GM23338 (cell line): ENCODE measurements around the gene ZFP42. TPM values are rescaled to one million over a fixed set of nuclear protein-coding genes. Genes with fewer than 3 reads are reported as not detected.
A peak's percentile ranks its signal among the peaks of the same experiment; 100 is the strongest.

Experiments
- ATAC-seq: fragments of 200-7000 bp; cut with Tn5 transposase; 3 replicates; pipeline ENCODE4 v1.9.1; 2020
- DNase-seq: peaks from one replicate; pipeline ENCODE4 v3.0.0-alpha.2; 2015; ENCODE audit warnings: low spot score
- H2AFZ ChIP-seq: fragments of 200-600 bp; sonication (generic); 2 replicates; pipeline ENCODE4 v1.8.0; 2016; ENCODE audit warnings: antibody characterized with exemption, mild to moderate bottlenecking, moderate library complexity
- H3F3A ChIP-seq: fragments of 200-600 bp; sonication (generic); replicated peaks from 2 replicates; pipeline ENCODE4 v1.8.0; 2017; ENCODE audit warnings: antibody characterized with exemption, mixed run types, low read depth
- H3K27ac ChIP-seq: fragments of 200-600 bp; sonication (generic); 2 replicates; pipeline ENCODE4 v1.6.1; 2016; ENCODE audit warnings: low read depth
- H3K27me3 ChIP-seq: fragments of 200-600 bp; sonication (generic); 2 replicates; pipeline ENCODE4 v1.8.0; 2016; ENCODE audit warnings: mild to moderate bottlenecking, mixed run types, moderate library complexity; ENCODE audit not compliant: insufficient read depth
- H3K36me3 ChIP-seq: fragments of 200-600 bp; sonication (generic); 2 replicates; pipeline ENCODE4 v1.8.0; 2016; ENCODE audit warnings: mild to moderate bottlenecking; ENCODE audit not compliant: insufficient read depth
- H3K4me1 ChIP-seq: fragments of 200-600 bp; sonication (generic); 2 replicates; pipeline ENCODE4 v1.8.0; 2016; ENCODE audit warnings: mild to moderate bottlenecking, moderate library complexity; ENCODE audit not compliant: insufficient read depth
- H3K4me2 ChIP-seq: fragments of 200-600 bp; sonication (generic); 2 replicates; pipeline ENCODE4 v1.7.1; 2017; ENCODE audit warnings: mixed run types
- H3K4me3 ChIP-seq: fragments of 200-600 bp; sonication (generic); 2 replicates; pipeline ENCODE4 v1.6.1; 2016; ENCODE audit warnings: mixed run types
- H3K79me2 ChIP-seq: fragments of 200-600 bp; sonication (generic); replicated peaks from 2 replicates; pipeline ENCODE4 v1.8.0; 2017; ENCODE audit warnings: mild to moderate bottlenecking; ENCODE audit not compliant: insufficient read depth
- H3K9me2 ChIP-seq: fragments of 200-600 bp; sonication (generic); 2 replicates; pipeline ENCODE4 v1.8.0; 2017; ENCODE audit not compliant: insufficient read depth
- H4K20me1 ChIP-seq: fragments of 200-600 bp; sonication (generic); replicated peaks from 2 replicates; pipeline ENCODE4 v1.8.0; 2017; ENCODE audit warnings: mild to moderate bottlenecking; ENCODE audit not compliant: insufficient read depth
- H3K27ac Mint-ChIP-seq: 2 replicates; pipeline ENCODE4 v1.8.0; 2020; ENCODE audit warnings: inconsistent platforms, mild to moderate bottlenecking, moderate library complexity, mixed read lengths
- H3K27me3 Mint-ChIP-seq: 3 replicates; pipeline ENCODE4 v1.8.0; 2022; ENCODE audit warnings: low read depth, mild to moderate bottlenecking, moderate library complexity, mixed read lengths, inconsistent platforms; ENCODE audit not compliant: insufficient read depth, poor library complexity
- H3K36me3 Mint-ChIP-seq: 3 replicates; pipeline ENCODE4 v1.8.0; 2021; ENCODE audit warnings: low read depth, mild to moderate bottlenecking, inconsistent platforms, moderate library complexity, mixed read lengths
- H3K4me1 Mint-ChIP-seq: 3 replicates; pipeline ENCODE4 v1.8.0; 2020; ENCODE audit warnings: mild to moderate bottlenecking, inconsistent platforms, mixed read lengths
- H3K4me3 Mint-ChIP-seq: 3 replicates; pipeline ENCODE4 v1.8.0; 2021; ENCODE audit warnings: moderate library complexity, mild to moderate bottlenecking, inconsistent platforms, mixed read lengths
- H3K9me3 Mint-ChIP-seq: 3 replicates; pipeline ENCODE4 v1.8.0; 2020; ENCODE audit warnings: moderate library complexity, mild to moderate bottlenecking, inconsistent platforms, mixed read lengths
- CREB1 ChIP-seq: fragments of 250-450 bp; sonication (Bioruptor Pico); IDR thresholded peaks from 2 replicates; pipeline ENCODE4 v1.5.0; 2020; ENCODE audit warnings: low read depth, mild to moderate bottlenecking, moderate library complexity
- CTCF ChIP-seq, 2 experiments: fragments of 200-600 bp in 1 of 2; sonication (generic) in 1 of 2; conservative IDR thresholded peaks; 2 replicates each; pipeline versions ENCODE4 v1.5.1 to v1.6.1; 2016 to 2017; ENCODE audit warnings: antibody characterized with exemption in 2 of 2, low read depth in 2 of 2, mild to moderate bottlenecking in 2 of 2, moderate library complexity in 1 of 2
- ETS1 ChIP-seq: IDR thresholded peaks from 2 replicates; pipeline ENCODE4 v1.6.1; 2016; ENCODE audit warnings: antibody characterized with exemption
- EZH2 ChIP-seq: fragments of 200-600 bp; sonication (generic); IDR thresholded peaks from one replicate; pipeline ENCODE4 v1.8.0; 2017; ENCODE audit warnings: antibody characterized with exemption, mild to moderate bottlenecking, low read depth; ENCODE audit not compliant: unreplicated experiment
- EZH2phosphoT487 ChIP-seq: fragments of 200-600 bp; sonication (generic); IDR thresholded peaks from one replicate; pipeline ENCODE4 v1.8.1; 2018; ENCODE audit warnings: antibody characterized with exemption; ENCODE audit not compliant: unreplicated experiment
- JUNB ChIP-seq: IDR thresholded peaks from one replicate; pipeline ENCODE4 v1.6.1; 2016; ENCODE audit warnings: antibody characterized with exemption; ENCODE audit not compliant: unreplicated experiment
- NANOG ChIP-seq: IDR thresholded peaks from 2 replicates; pipeline ENCODE4 v1.6.1; 2016; ENCODE audit warnings: antibody characterized with exemption, borderline replicate concordance
- POLR2AphosphoS5 ChIP-seq: IDR thresholded peaks from 2 replicates; pipeline ENCODE4 v1.6.1; 2016; ENCODE audit warnings: antibody characterized with exemption, low read depth
- STAT1 ChIP-seq: IDR thresholded peaks from one replicate; pipeline ENCODE4 v1.6.1; 2016; ENCODE audit warnings: antibody characterized with exemption; ENCODE audit not compliant: unreplicated experiment
- ZNF114 ChIP-seq: fragments of 250-450 bp; sonication (Bioruptor Pico); IDR thresholded peaks from 2 replicates; pipeline ENCODE4 v1.5.0; 2020; ENCODE audit warnings: mild to moderate bottlenecking, moderate library complexity
- ZNF331 ChIP-seq: fragments of 250-450 bp; sonication (Bioruptor Pico); IDR thresholded peaks from 2 replicates; pipeline ENCODE4 v1.5.0; 2020; ENCODE audit warnings: low read depth, mild to moderate bottlenecking, moderate library complexity
- polyA plus RNA-seq: library from polyadenylated mRNA; unstranded; fragments of >200 nt; fragmentation: Nextera tagmentation; extraction: Ambion mirVana; gene quantifications from 2 replicates; pipeline ENCODE4 v1.2.1, GENCODE V29; 2016
- total RNA-seq: library from RNA; depleted of rRNA; stranded (reverse); fragments of >200 nt; shearing (Covaris generic); gene quantifications from 2 replicates; pipeline ENCODE4 v1.2.3, GENCODE V29; 2014

Gene ZFP42
- total and polyA plus RNA-seq, 2 experiments from 2014 or later = 70.0 to 111 TPM

GRCh38 chr4:188021548-188022249, 26.1 kb downstream of the ZFP42 start (continued):
- TF ChIP-seq POLR2AphosphoS5 = no peak

GRCh38 chr4:188023682-188024081, 28.1 kb downstream of the ZFP42 start:
- ATAC-seq = peak; percentile 70
- H3K27me3 ChIP-seq = no peaks in the 10 kb centered on the region

GRCh38 chr4:188025476-188025875, 29.9 kb downstream of the ZFP42 start:
- Histone ChIP-seq H2AFZ (no peak overlapping the region), H3K27me3 (no peaks in the 10 kb centered on the region), H3F3A (no peaks in the 10 kb centered on the region; the same call in 1 of the 2 replicates), H3K36me3 (no peaks in the 10 kb centered on the region), H3K4me2 (no peak overlapping the region), H3K9me2 (no peaks in the 10 kb centered on the region), H3K4me1 (peaks cover 34% of the 10 kb centered on the region), H3K27ac (no peak overlapping the region), H3K4me3 (no peak overlapping the region), H3K79me2 (0 out of 2 replicates have a peak, but pooled peaks cover 4% of the 10 kb centered on the region), H4K20me1 (no peaks in the 10 kb centered on the region)
- DNase-seq (no peak), ATAC-seq (no peak)
- Mint-ChIP-seq H3K4me3 (no peak overlapping the region), H3K36me3 (no peaks in the 10 kb centered on the region), H3K4me1 (peaks cover 40% of the 10 kb centered on the region), H3K27ac (no peak overlapping the region), H3K27me3 (peaks cover 9% of the 10 kb centered on the region), H3K9me3 (no peaks in the 10 kb centered on the region)
- TF ChIP-seq EZH2phosphoT487 (no peak), JUNB (no peak), POLR2AphosphoS5 (no peak), CTCF (conservative IDR thresholded peaks at IDR 0.05; ENCODE audit: low read depth in 2 of 2) (no peak), NANOG (no peak), ETS1 (no peak), ZNF331 (CRISPR knock-in tag) (no peak), EZH2 (no peak), STAT1 (no peak), ZNF114 (CRISPR knock-in tag) (no peak), CREB1 (CRISPR knock-in tag) (no peak)

More at GRCh38 chr4:188023682-188024081, 28.1 kb downstream of the ZFP42 start:
- peaks cover 4% of the 10 kb centered on the region for H3K27me3 Mint-ChIP-seq
- Histone ChIP-seq H3F3A (no peaks in the 10 kb centered on the region), H3K36me3 (no peaks in the 10 kb centered on the region), H3K4me2 (0 out of 2 replicates have a peak overlapping the region, but pooled peaks have one; percentile 13), H3K9me2 (no peaks in the 10 kb centered on the region), H3K79me2 (no peaks in the 10 kb centered on the region), H2AFZ (no peak overlapping the region), H3K4me1 (peaks cover 29% of the 10 kb centered on the region), H3K4me3 (no peak overlapping the region), H3K27ac (0 out of 2 replicates have a peak overlapping the region, but pooled peaks have one; percentile 2), H4K20me1 (no peaks in the 10 kb centered on the region)
- H3K36me3 Mint-ChIP-seq = no peaks in the 10 kb centered on the region
- TF ChIP-seq ETS1 (no peak), EZH2 (no peak), EZH2phosphoT487 (no peak), STAT1 (no peak), POLR2AphosphoS5 (no peak), ZNF331 (CRISPR knock-in tag) (no peak)
- peaks cover 34% of the 10 kb centered on the region for H3K4me1 Mint-ChIP-seq
- DNase-seq = peak; percentile 51
- no peak overlapping the region for H3K4me3 Mint-ChIP-seq
- peaks cover 5% of the 10 kb centered on the region; the same call in 1 of the 3 replicates for H3K9me3 Mint-ChIP-seq
- no peak overlapping the region for H3K27ac Mint-ChIP-seq
